ENCODE measurements around the gene PTH2.

PTH2 gene

GRCh38 chr19:49411681-49412326 lies 11.4 kb downstream of the PTH2 start:
- no peak for DNase-seq (ENCODE audit: low read depth in 2 of 2)

DNA sequence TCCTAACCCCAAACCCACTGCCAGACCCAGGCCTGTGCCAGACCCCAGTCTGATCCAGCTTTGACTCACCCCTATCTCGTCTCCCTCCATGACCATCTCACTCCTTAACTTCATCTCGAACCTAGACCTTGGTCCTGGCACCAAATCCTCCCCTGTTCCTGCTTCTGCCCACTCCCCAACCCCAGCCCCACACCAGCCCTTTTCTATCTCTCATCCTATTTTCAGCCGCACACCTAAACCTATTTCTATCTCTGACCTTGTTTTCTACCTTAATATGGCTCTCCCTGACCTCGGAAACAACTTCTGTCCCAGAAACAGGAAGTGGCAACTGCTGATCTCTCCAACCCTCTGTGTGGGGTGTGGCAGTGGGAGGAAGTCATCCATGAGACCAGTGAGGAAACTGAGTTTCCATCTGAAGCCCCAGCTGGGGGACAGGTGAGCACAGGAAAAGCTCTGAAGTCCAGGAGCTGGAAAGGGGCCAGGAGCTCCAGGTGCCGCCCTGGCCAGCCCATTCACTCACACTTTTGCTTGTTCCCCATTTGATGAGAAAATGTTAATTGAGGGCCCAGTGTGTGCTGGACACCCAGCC lies 13.7 kb downstream of the PTH2 start:
- no peak for DNase-seq (ENCODE audit: low read depth in 2 of 2)

GRCh38 chr19:49408816-49409440 lies 14.3 kb downstream of the PTH2 start:
- DNase-seq (ENCODE audit: low read depth in 2 of 2), result no peak

DNA sequence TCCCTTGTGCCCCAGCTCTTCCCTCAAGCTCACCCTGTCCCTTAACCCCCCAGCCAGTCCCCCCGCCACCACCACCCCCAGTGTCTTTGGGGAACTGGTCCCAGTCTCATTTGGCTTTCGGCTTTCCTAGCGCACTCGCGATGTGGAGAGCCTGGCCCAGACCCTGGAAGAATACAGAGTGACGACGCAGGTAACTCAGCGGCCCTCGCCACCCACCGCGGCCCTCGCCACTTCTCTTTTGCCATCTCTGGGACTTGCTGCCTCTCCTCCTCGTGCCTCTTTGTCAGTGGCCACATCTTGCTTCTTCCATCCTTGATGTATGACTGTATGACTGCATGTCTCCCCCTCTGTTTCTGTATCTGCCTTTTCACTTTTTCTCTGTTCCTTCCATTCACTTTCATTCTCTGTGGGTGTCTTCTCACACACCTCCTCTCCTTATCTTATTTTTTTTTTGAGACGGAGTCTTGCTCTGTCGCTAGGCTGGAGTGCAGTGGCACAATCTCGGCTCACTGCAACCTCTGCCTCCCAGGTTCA lies 15.7 kb downstream of the PTH2 start:
- no peak for DNase-seq (ENCODE audit: low read depth in 2 of 2)

DNA sequence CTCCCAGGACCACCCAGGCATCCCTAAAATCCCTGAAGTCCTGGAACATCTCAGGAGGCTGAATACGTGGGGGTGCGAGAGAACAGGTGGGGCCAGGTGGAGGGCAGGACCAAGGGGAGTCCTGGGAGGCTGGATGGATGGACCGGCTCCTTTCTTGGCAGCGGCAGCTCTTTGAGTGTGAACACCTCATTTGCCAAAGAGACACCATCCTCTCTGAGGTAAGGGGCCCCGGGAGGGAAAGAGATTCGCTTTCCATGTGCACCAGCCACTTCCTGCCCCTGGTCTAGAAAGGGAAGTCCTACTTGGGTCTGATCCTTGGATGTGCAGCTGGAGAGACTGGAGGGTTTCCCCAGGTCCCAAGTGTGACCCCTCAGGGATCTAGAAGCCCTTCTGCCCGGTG lies 16.2 kb downstream of the PTH2 start:
- DNase-seq (ENCODE audit: low read depth in 2 of 2), result no peak

DNA sequence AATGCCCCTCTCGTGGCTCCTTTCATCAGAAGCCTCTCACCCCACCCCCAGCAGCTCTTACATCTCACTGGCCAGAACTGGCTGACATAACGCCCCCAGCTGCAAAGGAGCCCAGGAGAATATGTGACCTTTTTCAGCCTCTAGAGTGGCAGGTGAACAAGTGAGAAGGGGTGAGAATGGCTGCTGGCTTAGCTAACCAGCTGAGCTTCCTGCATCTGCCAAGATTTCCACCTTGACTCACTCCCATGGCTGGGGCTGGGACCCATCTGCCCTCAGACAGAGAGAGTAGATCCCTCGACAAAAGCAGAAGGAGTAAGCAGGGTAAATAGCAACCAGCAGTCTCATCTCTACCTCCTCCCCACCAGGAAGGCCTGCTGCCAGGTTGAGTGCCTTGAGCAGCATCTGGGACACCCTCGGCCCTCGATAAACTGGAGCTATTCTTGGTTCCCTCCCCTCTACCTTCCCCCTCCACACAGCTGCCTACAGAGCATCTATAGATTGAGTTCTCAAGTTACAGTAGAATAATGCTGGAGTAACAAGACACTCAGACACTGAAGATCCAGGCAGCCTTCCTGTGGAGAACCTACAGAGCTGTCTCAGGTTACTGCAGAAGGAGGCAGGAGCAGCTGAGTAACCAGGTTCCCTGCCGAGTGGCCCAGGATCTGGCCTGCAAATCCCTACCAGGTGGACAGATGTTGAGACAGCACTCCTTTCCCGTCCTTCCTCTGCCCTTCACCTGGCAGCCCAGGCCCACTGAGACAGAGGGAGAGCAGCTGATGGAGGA lies 19.6 kb downstream of the PTH2 start:
- no peak for DNase-seq (ENCODE audit: low read depth in 2 of 2)

DNA sequence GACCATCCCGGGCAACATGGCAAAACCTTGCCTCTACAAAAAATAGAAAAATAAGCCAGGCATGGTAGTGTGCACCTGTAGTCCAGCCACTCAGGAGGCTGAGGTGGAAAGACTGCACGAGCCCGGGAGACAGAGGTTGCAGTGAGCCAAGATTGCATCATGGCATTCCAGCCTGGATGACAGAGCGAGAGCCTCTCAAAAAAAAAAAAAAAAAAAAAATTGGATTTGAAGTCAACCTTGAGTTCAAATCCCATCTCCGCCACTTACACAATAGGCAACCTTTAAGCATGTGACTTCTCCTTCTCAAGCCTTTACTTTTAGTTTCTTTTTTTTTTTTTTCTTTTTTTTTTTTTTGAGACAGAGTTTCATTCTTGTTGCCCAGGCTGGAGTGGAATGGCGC lies 23.2 kb downstream of the PTH2 start:
- no peak for DNase-seq (ENCODE audit: low read depth in 2 of 2)

DNA sequence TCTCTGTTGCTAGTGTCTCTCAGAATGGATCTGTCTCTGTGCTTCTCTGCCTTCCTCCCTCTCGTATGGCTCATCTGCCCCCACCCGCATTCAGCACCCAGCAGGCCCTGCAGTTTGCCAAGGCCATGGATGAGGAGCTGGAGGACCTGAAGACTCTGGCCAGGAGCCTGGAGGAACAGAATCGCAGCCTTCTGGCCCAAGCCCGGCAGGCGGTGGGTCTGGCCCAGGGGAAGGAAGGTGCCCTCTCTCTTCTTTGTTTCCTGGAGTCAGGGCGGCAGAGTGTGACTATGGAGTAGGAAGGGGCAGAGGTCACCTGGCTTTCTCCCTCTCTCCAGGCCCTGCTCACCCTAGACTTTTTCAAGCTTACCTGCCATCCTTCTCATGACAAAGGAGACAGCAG lies 24.3 kb downstream of the PTH2 start:
- DNase-seq (ENCODE audit: low read depth in 2 of 2), result no peak

GRCh38 chr19:49398001-49398615 lies 25.1 kb downstream of the PTH2 start:
- no peak for DNase-seq (ENCODE audit: low read depth in 2 of 2)

DNA sequence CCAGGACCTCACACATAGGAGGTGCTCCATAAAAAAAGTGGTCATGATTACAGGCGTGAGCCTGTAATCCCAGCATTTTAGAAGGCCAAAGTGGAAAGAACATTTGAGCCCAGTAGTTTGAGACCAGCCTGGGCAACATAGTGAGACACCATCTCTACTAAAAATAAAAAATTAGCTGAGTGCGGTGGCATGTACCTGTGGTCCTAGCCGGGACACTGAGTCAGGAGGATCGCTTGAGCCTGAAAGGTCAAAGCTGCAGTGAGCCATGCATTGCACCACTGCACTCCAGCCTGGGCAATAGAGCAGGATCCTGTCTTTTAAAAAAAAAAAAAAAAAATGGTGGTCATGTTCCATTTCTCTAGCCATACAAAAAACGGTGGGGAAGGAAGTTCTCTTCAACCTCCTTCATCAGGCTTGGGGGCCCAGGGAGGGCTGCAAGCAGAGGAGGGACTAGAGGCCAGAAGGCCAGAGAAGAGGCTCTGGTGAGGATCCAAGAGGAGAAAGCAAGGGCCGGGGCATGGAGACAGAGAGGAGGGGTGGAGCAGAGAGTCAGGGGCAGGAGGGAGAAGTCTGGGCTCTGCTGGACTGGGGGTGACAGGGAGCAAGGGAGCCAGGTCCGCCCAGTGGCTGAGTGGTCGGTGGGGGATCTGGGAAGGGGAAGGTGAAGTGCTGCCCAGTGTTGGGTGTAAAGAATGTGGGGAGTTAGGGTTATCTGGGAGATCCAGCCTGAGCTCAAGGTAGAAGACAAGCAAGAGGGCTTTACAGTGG lies 26.3 kb downstream of the PTH2 start:
- DNase-seq (ENCODE audit: low read depth in 2 of 2), result no peak

DNA sequence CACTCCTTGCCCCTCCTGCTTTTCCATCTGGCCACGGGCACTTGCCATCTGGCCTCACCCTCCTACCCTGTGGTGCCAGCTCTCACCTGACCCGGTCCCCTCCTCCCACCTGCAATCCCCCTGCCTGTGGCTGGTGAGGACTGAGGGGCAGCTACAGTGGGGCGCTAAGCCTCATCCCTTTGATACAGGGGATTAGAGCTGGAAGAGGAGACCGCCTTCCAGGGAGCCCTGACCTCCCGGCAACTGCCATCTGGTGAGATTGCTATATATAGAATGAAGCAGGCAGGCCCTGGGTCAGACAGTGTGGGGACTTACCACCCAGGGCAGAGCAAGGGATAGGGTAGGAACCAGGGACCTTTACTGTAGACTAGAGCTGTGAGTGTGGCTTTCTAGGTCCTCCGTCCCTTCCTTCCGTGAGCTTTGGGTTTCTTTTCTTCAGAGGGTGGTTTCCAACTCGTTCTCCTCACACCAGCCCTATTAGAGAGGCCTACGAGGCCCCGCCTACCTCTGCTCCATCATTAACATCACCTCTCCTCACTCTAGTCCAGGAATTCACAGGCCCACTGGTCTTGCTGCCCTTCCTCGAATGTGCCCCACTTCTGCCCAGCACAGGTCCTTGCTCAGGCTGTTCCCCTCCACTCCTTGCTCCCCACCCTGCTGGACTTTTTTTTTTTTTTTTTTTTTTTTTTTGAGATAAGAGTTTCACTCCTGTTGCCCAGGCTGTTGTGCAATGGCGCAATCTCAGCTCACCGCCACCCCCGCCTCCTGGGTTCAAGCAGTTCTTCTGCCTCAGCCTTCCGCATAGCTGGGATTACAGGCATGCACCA lies 27.4 kb downstream of the PTH2 start:
- no peak for DNase-seq (ENCODE audit: low read depth in 2 of 2)

GRCh38 chr19:49393881-49394280 lies 29.4 kb downstream of the PTH2 start:
- DNase-seq (ENCODE audit: low read depth in 2 of 2), result no peak

GRCh38 chr19:49391581-49392399 lies 31.5 kb downstream of the PTH2 start:
- DNase-seq (ENCODE audit: low read depth in 2 of 2), result peak; percentile 44 to 60

- DNase-seq (ENCODE audit: low read depth in 2 of 2), result no peak
Measured at GRCh38 chr19:49390929-49391359, 32.3 kb downstream of the PTH2 start.

DNA sequence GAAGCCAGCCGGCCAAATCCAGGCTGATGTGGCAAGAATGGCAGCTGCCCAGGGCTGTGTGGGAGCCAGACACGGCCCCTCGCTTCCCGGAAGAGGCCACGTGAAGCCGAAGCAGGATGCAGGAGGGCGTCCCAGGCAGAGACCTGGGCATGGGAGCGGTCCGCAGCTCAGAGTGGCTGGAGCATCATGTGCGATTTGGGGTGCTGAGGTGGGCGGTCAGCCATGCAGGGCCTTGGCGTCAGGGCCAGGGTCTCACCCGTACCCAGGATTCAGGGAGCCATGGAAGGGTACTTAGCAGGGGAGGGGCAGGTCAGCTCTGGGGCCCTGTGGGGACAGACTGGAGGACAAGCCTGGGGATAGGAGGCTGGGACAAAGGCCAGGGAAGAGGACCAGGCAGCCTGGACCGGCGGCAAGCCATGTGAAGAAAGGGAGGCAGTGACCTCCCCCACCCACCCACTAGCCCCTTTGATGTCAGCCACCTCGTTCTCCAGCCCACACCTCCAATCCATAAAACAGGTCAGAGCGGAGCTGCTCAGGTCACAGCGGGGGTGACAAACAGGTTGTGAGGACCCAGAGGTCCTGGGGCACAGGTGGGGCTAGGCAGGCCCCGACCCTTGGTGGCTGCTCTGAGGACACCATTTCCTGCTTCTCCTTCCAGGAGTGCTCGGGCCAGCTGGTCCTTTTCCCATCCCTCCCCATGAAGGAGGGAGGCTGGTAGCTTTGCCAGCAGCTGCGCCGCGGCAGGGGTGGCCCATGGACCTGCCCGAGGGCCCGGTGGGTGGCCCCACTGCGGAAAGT lies 32.9 kb downstream of the PTH2 start:
- no peak for DNase-seq (ENCODE audit: low read depth in 2 of 2)

GRCh38 chr19:49389406-49389805 lies 33.8 kb downstream of the PTH2 start:
- DNase-seq (ENCODE audit: low read depth in 2 of 2), result no peak

GRCh38 chr19:49387936-49388372 lies 35.3 kb downstream of the PTH2 start, which contains the start of gene KASH5:
Gene KASH5 (plus strand): TSS chr19:49388249. CDS start chr19:49390884, 2,635 bp downstream.
- peak; percentile 66 to 81 for DNase-seq (ENCODE audit: low read depth in 2 of 2)

- DNase-seq (ENCODE audit: low read depth in 2 of 2), result no peak
Measured at GRCh38 chr19:49383599-49383998, 39.6 kb downstream of the PTH2 start.

Measured in stimulated activated CD8-positive, alpha-beta memory T cell treated with anti-CD3 and anti-CD28 coated beads, Interleukin-15, amount 100 ng/mL, for 4 hours (primary cell).